Measurements from ENCODE around the gene MARVELD1. TPM values are rescaled to one million over a fixed set of nuclear protein-coding genes. Genes with fewer than 3 reads are reported as not detected.

The MARVELD1 gene
- total RNA-seq, 5 donors from 2014 or later (not counting 1 experiment from before 2014, with no cell fraction given), result 1.3 to 2.4 (median 1.5) TPM

GRCh38 chr10:97684866-97685394, 28.6 kb upstream of the MARVELD1 start:
- Mint-ChIP-seq H3K4me1 (peaks cover 18 to 34% (median 22%) of the 10 kb centered on the region in 3 donors), H3K27ac (peak overlapping the region in 1 of 2 donors; percentile 64), H3K9me3 (no peaks in the 10 kb centered on the region), H3K4me3 (peak overlapping the region in 2 of 3 donors; percentile 4 to 31), H3K27me3 (no peaks in the 10 kb centered on the region), H3K36me3 (no peaks in the 10 kb centered on the region)
- ATAC-seq (replicated peaks in 1 of 4), result no peak
- WGBS (ENCODE audit: insufficient coverage), result 50% methylated on average over 2 of the region's 5 CpGs
- Histone ChIP-seq H3K36me3 (ENCODE audit: control insufficient read depth in 2 of 2, extremely low read depth in 1 of 2, insufficient read depth in 1 of 2, low read length in 1 of 2) (no peaks in the 10 kb centered on the region), H3K4me1 (ENCODE audit: control insufficient read depth in 1 of 2, extremely low read depth in 1 of 2, insufficient read depth in 2 of 2, low read length in 2 of 2) (peaks cover 0 to 25% of the 10 kb centered on the region in 2 experiments), H3K4me3 (ENCODE audit: control insufficient read depth in 1 of 2, extremely low read depth in 1 of 2, low read length in 1 of 2) (no peak overlapping the region), H3K27me3 (replicated peaks in 1 of 2; ENCODE audit: control insufficient read depth in 2 of 2, extremely low read depth in 1 of 2, insufficient read depth in 2 of 2, low read length in 1 of 2) (no peaks in the 10 kb centered on the region), H3K9me3 (no peaks in the 10 kb centered on the region), H3K27ac (ENCODE audit: low read length) (no peak overlapping the region)
- ChIA-PET POLR2A (interaction anchor here in 1 of 2 donors (0.6 kb wide), 1 partner anchor 17 kb away, joined by 7 read pairs; no protein-coding TSS in a partner anchor), CTCF (interaction anchor here in 1 of 2 donors (1.7 kb wide), 1 partner anchor 51 kb away, joined by 13 read pairs; the partner anchor contains the start of gene ZFYVE27)
- DNase-seq, result no peak

- Histone ChIP-seq H3K4me1 (ENCODE audit: control insufficient read depth in 1 of 2, extremely low read depth in 1 of 2, insufficient read depth in 2 of 2, low read length in 2 of 2) (peaks cover 0 to 25% of the 10 kb centered on the region in 2 experiments), H3K4me3 (ENCODE audit: control insufficient read depth in 1 of 2, extremely low read depth in 1 of 2, low read length in 1 of 2) (no peak overlapping the region), H3K27me3 (replicated peaks in 1 of 2; ENCODE audit: control insufficient read depth in 2 of 2, extremely low read depth in 1 of 2, insufficient read depth in 2 of 2, low read length in 1 of 2) (no peaks in the 10 kb centered on the region), H3K9me3 (no peaks in the 10 kb centered on the region), H3K27ac (ENCODE audit: low read length) (no peak overlapping the region), H3K36me3 (ENCODE audit: control insufficient read depth in 2 of 2, extremely low read depth in 1 of 2, insufficient read depth in 1 of 2, low read length in 1 of 2) (no peaks in the 10 kb centered on the region)
- 94% methylated on average over 2 of the region's 2 CpGs for WGBS (ENCODE audit: insufficient coverage)
- Mint-ChIP-seq H3K4me3 (peak overlapping the region in 2 of 3 donors; percentile 82 to 85), H3K27ac (peak overlapping the region in 1 of 2 donors; percentile 64), H3K4me1 (peaks cover 18 to 34% (median 22%) of the 10 kb centered on the region in 3 donors), H3K36me3 (no peaks in the 10 kb centered on the region), H3K9me3 (no peaks in the 10 kb centered on the region), H3K27me3 (no peaks in the 10 kb centered on the region)
- no peak for DNase-seq
- CTCF ChIA-PET, result interaction anchor here in 1 of 2 donors (1.7 to 3.3 kb wide), 5 partner anchors 8 to 50 kb away, joined by 9 to 22 read pairs (median 13); partner anchors contain the start of gene ZFYVE27
- no peak for ATAC-seq (replicated peaks in 1 of 4)
- POLR2A ChIA-PET, result no interaction called here
These were observed 28.1 kb upstream of the MARVELD1 start for GRCh38 chr10:97685395-97685958.

GRCh38 chr10:97686301-97686961, 27.1 kb upstream of the MARVELD1 start:
- H3K27me3 ChIP-seq (replicated peaks in 1 of 2; ENCODE audit: control insufficient read depth in 2 of 2, extremely low read depth in 1 of 2, insufficient read depth in 2 of 2, low read length in 1 of 2), result no peaks in the 10 kb centered on the region
- Mint-ChIP-seq H3K4me3 (peak overlapping the region; percentile 82 to 88 (median 85)), H3K27ac (peak overlapping the region in 1 of 2 donors; percentile 79), H3K27me3 (no peaks in the 10 kb centered on the region), H3K36me3 (no peaks in the 10 kb centered on the region), H3K9me3 (no peaks in the 10 kb centered on the region), H3K4me1 (peaks cover 18 to 32% (median 22%) of the 10 kb centered on the region in 3 donors)
- ATAC-seq (replicated peaks in 1 of 4) (peak in 3 of 4 experiments; percentile 20 to 38 (median 29)), DNase-seq (peak in 3 of 35 experiments; percentile 8 to 43 (median 14))
- ChIA-PET POLR2A (interaction anchor here (1.0 to 1.3 kb wide), 3 partner anchors 12 to 50 kb away, joined by 3 to 10 read pairs (median 3); partner anchors contain the start of gene ZFYVE27 (in 1 of the 2)), CTCF (interaction anchor here (0.6 to 3.3 kb wide), 13 partner anchors 9 to 919 kb away, joined by 3 to 22 read pairs (median 7); partner anchors contain the start of genes PI4K2A (in 1 of the 2) and ZFYVE27 (in 1 of the 2))
- H3K9me3 ChIP-seq, result no peaks in the 10 kb centered on the region
- H3K36me3 ChIP-seq (ENCODE audit: control insufficient read depth in 2 of 2, extremely low read depth in 1 of 2, insufficient read depth in 1 of 2, low read length in 1 of 2), result no peaks in the 10 kb centered on the region
- H3K4me3 ChIP-seq (ENCODE audit: control insufficient read depth in 1 of 2, extremely low read depth in 1 of 2, low read length in 1 of 2), result peak overlapping the region; percentile 71 to 76
- peak overlapping the region; percentile 35 for H3K27ac ChIP-seq (ENCODE audit: low read length)
- peaks cover 0 to 25% of the 10 kb centered on the region in 2 experiments for H3K4me1 ChIP-seq (ENCODE audit: control insufficient read depth in 1 of 2, extremely low read depth in 1 of 2, insufficient read depth in 2 of 2, low read length in 2 of 2)
- 17% methylated on average over 13 of the region's 14 CpGs for WGBS (ENCODE audit: insufficient coverage)

- Mint-ChIP-seq H3K4me3 (peak within 1 kb of the TSS; percentile 82 to 88 (median 85)), H3K36me3 (no peaks in the 10 kb centered on the region), H3K9me3 (no peaks in the 10 kb centered on the region), H3K4me1 (peaks cover 18 to 32% (median 22%) of the 10 kb centered on the region in 3 donors), H3K27ac (peak within 1 kb of the TSS; percentile 47 to 79), H3K27me3 (no peaks in the 10 kb centered on the region)
- DNase-seq (peak; percentile 82 to 97 (median 94)), ATAC-seq (replicated peaks in 1 of 4) (peak; percentile 90 to 97 (median 91))
- peak within 1 kb of the TSS; percentile 71 to 76 for H3K4me3 ChIP-seq (ENCODE audit: control insufficient read depth in 1 of 2, extremely low read depth in 1 of 2, low read length in 1 of 2)
- H3K27ac ChIP-seq (ENCODE audit: low read length), result peak within 1 kb of the TSS; percentile 70
- ChIA-PET CTCF (interaction anchor here (0.6 to 3.3 kb wide), 14 partner anchors 8 to 182 kb away, joined by 3 to 22 read pairs (median 7); partner anchors contain the start of genes PI4K2A (in 1 of the 2) and ZFYVE27 (in 1 of the 2)), POLR2A (interaction anchor here (0.6 to 1.3 kb wide), 5 partner anchors 13 to 50 kb away, joined by 3 to 10 read pairs (median 3); partner anchors contain the start of gene ZFYVE27 (in 2 of the 2))
- H3K36me3 ChIP-seq (ENCODE audit: control insufficient read depth in 2 of 2, extremely low read depth in 1 of 2, insufficient read depth in 1 of 2, low read length in 1 of 2), result no peaks in the 10 kb centered on the region
- peaks cover 0 to 25% of the 10 kb centered on the region in 2 experiments for H3K4me1 ChIP-seq (ENCODE audit: control insufficient read depth in 1 of 2, extremely low read depth in 1 of 2, insufficient read depth in 2 of 2, low read length in 2 of 2)
- no peaks in the 10 kb centered on the region for H3K9me3 ChIP-seq
- H3K27me3 ChIP-seq (replicated peaks in 1 of 2; ENCODE audit: control insufficient read depth in 2 of 2, extremely low read depth in 1 of 2, insufficient read depth in 2 of 2, low read length in 1 of 2), result no peaks in the 10 kb centered on the region
- WGBS (ENCODE audit: insufficient coverage), result under 1% methylated on average over 73 of the region's 78 CpGs
These were observed 26.4 kb upstream of the MARVELD1 start, which contains the start of gene AVPI1 for GRCh38 chr10:97686962-97687784. Gene AVPI1 (minus strand): TSS chr10:97687241. CDS start chr10:97679905, 7,336 bp downstream.

GRCh38 chr10:97687785-97688781, 25.4 kb upstream of the MARVELD1 start:
- no peaks in the 10 kb centered on the region for H3K27me3 ChIP-seq (replicated peaks in 1 of 2; ENCODE audit: control insufficient read depth in 2 of 2, extremely low read depth in 1 of 2, insufficient read depth in 2 of 2, low read length in 1 of 2)
- no peak for DNase-seq
- POLR2A ChIA-PET, result interaction anchor here (0.6 to 1.3 kb wide), 3 partner anchors 48 to 202 kb away, joined by 4 to 10 read pairs (median 4); partner anchors contain the start of gene ZFYVE27 (in 2 of the 2)
- Mint-ChIP-seq H3K4me3 (peak overlapping the region; percentile 82 to 88 (median 85)), H3K27me3 (no peaks in the 10 kb centered on the region), H3K36me3 (no peaks in the 10 kb centered on the region), H3K9me3 (no peaks in the 10 kb centered on the region), H3K27ac (peak overlapping the region; percentile 47 to 64), H3K4me1 (peaks cover 18 to 32% (median 22%) of the 10 kb centered on the region in 3 donors)
- ATAC-seq (replicated peaks in 1 of 4), result no peak
- CTCF ChIA-PET, result interaction anchor here (0.6 to 3.3 kb wide), 9 partner anchors 11 to 75 kb away, joined by 3 to 22 read pairs (median 9); partner anchors contain the start of gene ZFYVE27 (in 1 of the 2)
- peak overlapping the region; percentile 71 to 76 for H3K4me3 ChIP-seq (ENCODE audit: control insufficient read depth in 1 of 2, extremely low read depth in 1 of 2, low read length in 1 of 2)
- peaks cover 0 to 25% of the 10 kb centered on the region in 2 experiments for H3K4me1 ChIP-seq (ENCODE audit: control insufficient read depth in 1 of 2, extremely low read depth in 1 of 2, insufficient read depth in 2 of 2, low read length in 2 of 2)
- H3K27ac ChIP-seq (ENCODE audit: low read length), result peak overlapping the region; percentile 70
- H3K36me3 ChIP-seq (ENCODE audit: control insufficient read depth in 2 of 2, extremely low read depth in 1 of 2, insufficient read depth in 1 of 2, low read length in 1 of 2), result no peaks in the 10 kb centered on the region
- WGBS (ENCODE audit: insufficient coverage), result 86% methylated on average over 10 of the region's 14 CpGs
- H3K9me3 ChIP-seq, result no peaks in the 10 kb centered on the region
